ENCODE measurements around the gene RGS16.

- TF ChIP-seq POLR2A (IDR thresholded peaks at IDR 0.05) (no peak), CTCF (IDR thresholded peaks at IDR 0.05) (no peak)
Measured at GRCh38 chr1:182653986-182654385, 49.8 kb upstream of the RGS16 start.
